D721Med (cell line): Measurements from ENCODE around the gene CHCHD6.

Source experiments
- DNase-seq: peaks from one replicate; pipeline ENCODE4 v3.0.0; 2011; ENCODE audit warnings: low spot score; ENCODE audit not compliant: insufficient read length
- FAIRE-seq: peaks from 2 replicates; lab custom pipeline; 2011; peaks lifted over from hg19 to GRCh38; lab: Jason Lieb, UNC
- CTCF ChIP-seq: IDR thresholded peaks from 2 replicates; pipeline ENCODE4 v1.5.1; 2012; ENCODE audit warnings: mild to moderate bottlenecking, control low read depth; ENCODE audit not compliant: insufficient read depth; ENCODE audit errors: missing control alignments

Gene CHCHD6

GRCh38 chr3:126816298-126816697 lies 112.3 kb downstream of the CHCHD6 start:
- no peak for TF ChIP-seq CTCF
- FAIRE-seq (peak; percentile 48), DNase-seq (no peak)

- TF ChIP-seq CTCF = no peak
- FAIRE-seq = no peak
- DNase-seq = no peak
Observed at GRCh38 chr3:126816986-126817777, 113.1 kb downstream of the CHCHD6 start.

DNA sequence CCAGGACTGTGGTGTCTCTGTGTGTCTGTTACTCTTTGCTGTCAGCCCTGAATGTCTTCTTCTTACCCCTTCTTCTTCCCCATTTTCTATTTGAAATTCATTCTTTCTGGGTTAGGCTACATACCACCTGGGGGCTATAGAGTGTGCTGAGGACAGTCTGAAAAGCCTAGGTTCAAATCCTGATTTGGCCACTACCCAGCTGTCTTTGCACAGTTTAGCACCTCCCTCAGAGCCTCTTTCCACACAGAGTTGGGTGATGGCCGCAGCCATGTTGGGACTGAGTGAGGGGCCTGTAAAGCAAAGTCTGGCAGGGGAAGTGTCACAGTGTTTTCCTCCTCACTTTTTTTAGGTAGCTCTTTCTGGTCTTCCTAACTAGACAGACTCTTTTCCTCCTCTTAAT lies 113.7 kb downstream of the CHCHD6 start:
- FAIRE-seq = no peak
- no peak for TF ChIP-seq CTCF
- DNase-seq = no peak

DNA sequence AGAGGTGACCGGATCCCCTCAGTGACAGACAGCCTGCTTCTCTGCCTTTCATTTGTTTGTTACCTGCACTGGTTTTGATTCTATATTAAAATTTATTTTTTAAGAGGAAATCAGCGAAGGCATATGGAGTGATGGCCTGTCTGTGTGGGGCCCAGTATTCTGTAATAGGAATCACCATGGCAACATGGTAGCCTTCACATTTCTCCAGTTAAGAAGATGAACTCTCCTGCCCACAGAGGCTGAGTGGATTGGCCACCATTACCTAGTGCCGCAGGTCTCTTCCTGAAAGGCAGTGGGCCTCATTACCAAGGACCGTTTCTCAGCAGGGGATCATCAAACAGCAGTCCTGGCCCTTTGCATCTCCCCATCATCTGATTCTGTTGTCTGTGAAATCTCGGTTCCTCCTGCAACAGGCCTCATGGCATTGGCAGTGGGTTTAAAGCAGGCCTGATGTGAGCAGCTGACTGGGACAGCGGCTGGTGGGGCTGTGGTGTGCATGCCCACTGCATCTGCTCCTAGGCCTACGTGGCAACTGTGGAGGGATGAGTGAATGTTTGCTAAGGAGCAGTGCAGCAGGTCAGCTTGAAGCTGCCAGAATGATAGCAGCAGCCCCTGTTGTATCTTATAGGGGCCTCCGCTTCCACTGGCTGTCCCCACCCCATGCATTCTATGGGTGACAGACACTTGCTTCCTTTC lies 114.5 kb downstream of the CHCHD6 start:
- no peak for FAIRE-seq

GRCh38 chr3:126826693-126827092 lies 122.7 kb downstream of the CHCHD6 start:
- FAIRE-seq (no peak), DNase-seq (no peak)
- no peak for TF ChIP-seq CTCF

More for the DNA sequence above, 114.5 kb downstream of the CHCHD6 start:
- TF ChIP-seq CTCF = no peak
- no peak for DNase-seq

- DNase-seq (no peak), FAIRE-seq (no peak)
- no peak for TF ChIP-seq CTCF
Observed at GRCh38 chr3:126827121-126827520, 123.1 kb downstream of the CHCHD6 start.

DNA sequence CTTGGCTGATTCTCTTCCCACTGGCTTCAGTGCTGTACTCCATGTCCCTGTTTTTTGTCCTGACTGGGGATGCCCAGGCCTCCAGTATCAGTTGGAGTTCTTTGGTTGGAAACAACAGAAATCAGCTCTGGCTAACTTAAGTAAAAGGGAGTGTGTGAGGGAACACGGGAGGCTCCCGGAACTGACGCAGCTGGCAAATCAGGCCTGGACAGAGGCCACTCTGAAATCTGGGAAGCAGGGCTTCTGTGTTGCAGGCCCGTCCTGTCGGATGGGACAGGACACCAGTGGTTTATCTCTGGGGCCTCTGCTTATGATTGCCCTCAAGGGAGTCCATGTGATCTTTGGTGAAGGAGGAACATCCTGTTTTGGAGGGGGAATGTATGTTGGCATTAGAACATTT lies 124.3 kb downstream of the CHCHD6 start:
- FAIRE-seq = no peak
- TF ChIP-seq CTCF = no peak
- no peak for DNase-seq
